ENCODE data around the gene DNAH14. TPM values are rescaled to one million over a fixed set of nuclear protein-coding genes. Genes with fewer than 3 reads are reported as not detected.

DNAH14 gene
- total and polyA plus RNA-seq, 2 of the 13 experiments (the other 11 are each of a cell fraction or from before 2014, with no cell fraction given): 4.5 to 27.5 TPM

GRCh38 chr1:225426395-225427234, 497.1 kb downstream of the DNAH14 start (continued):
- TF ChIP-seq HNRNPL (IDR thresholded peaks at IDR 0.05; ENCODE audit: low read depth, low read length): peak; percentile 78; the same call in 1 of the 2 replicates
- no peak for TF ChIP-seq ZNF326 (CRISPR knock-in tag; IDR thresholded peaks at IDR 0.05; ENCODE audit: borderline replicate concordance)
- TF ChIP-seq ZNF18 (CRISPR knock-in tag; IDR thresholded peaks at IDR 0.05; ENCODE audit: insufficient replicate concordance): peak; percentile 52
- no peak for TF ChIP-seq POLR2G (IDR thresholded peaks at IDR 0.05; ENCODE audit: low read depth, low read length)
- 0 out of 2 replicates have a peak, but pooled peaks have one; percentile 15 for TF ChIP-seq EEA1 (CRISPR knock-in tag; IDR thresholded peaks at IDR 0.05; ENCODE audit: borderline replicate concordance)
- TF ChIP-seq ZNF274 (CRISPR knock-in tag; IDR thresholded peaks at IDR 0.05): peak; percentile 59; the same call in 1 of the 2 replicates
- no peak for TF ChIP-seq DNMT1 (CRISPR knock-in tag; IDR thresholded peaks at IDR 0.05)
- TF ChIP-seq ZNF367 (CRISPR knock-in tag; IDR thresholded peaks at IDR 0.05; ENCODE audit: borderline replicate concordance): no peak
- peak; percentile 82; the same call in 1 of the 2 replicates for TF ChIP-seq ZNF598 (CRISPR knock-in tag; IDR thresholded peaks at IDR 0.05; ENCODE audit: borderline replicate concordance)
- TF ChIP-seq SAP130 (CRISPR knock-in tag; IDR thresholded peaks at IDR 0.05; ENCODE audit: low read depth): peak; percentile 35; the same call in 1 of the 2 replicates
- TF ChIP-seq NR2F6 (IDR thresholded peaks at IDR 0.05): no peak
- 0 out of 2 replicates have a peak, but pooled peaks have one; percentile 8 for TF ChIP-seq NR2F6 (CRISPR knock-in tag; IDR thresholded peaks at IDR 0.05)
- TF ChIP-seq PAF1 (CRISPR knock-in tag; IDR thresholded peaks at IDR 0.05): no peak
- TF ChIP-seq SIN3A (IDR thresholded peaks at IDR 0.05; ENCODE audit: borderline replicate concordance, low read depth, low read length): 0 out of 2 replicates have a peak, but pooled peaks have one; percentile 38
- peak; percentile 31; the same call in 1 of the 2 replicates for TF ChIP-seq KDM5B (CRISPR knock-in tag; IDR thresholded peaks at IDR 0.05; ENCODE audit: borderline replicate concordance)
- 0 out of 2 replicates have a peak, but pooled peaks have one; percentile 44 for TF ChIP-seq ZSCAN25 (CRISPR knock-in tag; IDR thresholded peaks at IDR 0.05)
- 0 out of 2 replicates have a peak, but pooled peaks have one; percentile 8 for TF ChIP-seq ZMAT3 (CRISPR knock-in tag; conservative IDR thresholded peaks at IDR 0.05)
- no peak for TF ChIP-seq SKIL (CRISPR knock-in tag; IDR thresholded peaks at IDR 0.05; ENCODE audit: borderline replicate concordance)
- TF ChIP-seq ZNF589 (CRISPR knock-in tag; conservative IDR thresholded peaks at IDR 0.05): 0 out of 2 replicates have a peak, but pooled peaks have one; percentile 38
- peak; percentile 71; the same call in 1 of the 2 replicates for TF ChIP-seq MXD1 (CRISPR knock-in tag; IDR thresholded peaks at IDR 0.05)
- 0 out of 2 replicates have a peak, but pooled peaks have one; percentile 63 for TF ChIP-seq ZNF44 (CRISPR knock-in tag; IDR thresholded peaks at IDR 0.05)
- 0 out of 2 replicates have a peak, but pooled peaks have one; percentile 45 for TF ChIP-seq ZNF746 (CRISPR knock-in tag; IDR thresholded peaks at IDR 0.05)
- peak; percentile 81 for TF ChIP-seq ZNF883 (CRISPR knock-in tag; IDR thresholded peaks at IDR 0.05; ENCODE audit: not compliant biosample characterization)
